Epithelial cell of proximal tubule (primary cell): ENCODE results near the gene SMIM27. TPM values are rescaled to one million over a fixed set of nuclear protein-coding genes. Genes with fewer than 3 reads are reported as not detected.
"Not testable (repeated sequence)": the region's sequence is repeated elsewhere in the genome, so short reads cannot be mapped to it uniquely, and the experiment has no call there.

ENCODE experiments used
- DNase-seq: peaks from one replicate; pipeline ENCODE4 v3.0.0-alpha.2; 2011; ENCODE audit warnings: low read depth
- H3K4me3 ChIP-seq: 2 replicates; pipeline ENCODE4 v1.5.1; 2011; ENCODE audit warnings: low read depth, mild to moderate bottlenecking, low read length
- CTCF ChIP-seq: conservative IDR thresholded peaks from 2 replicates; pipeline ENCODE4 v1.5.1; 2012; ENCODE audit warnings: low read depth, mild to moderate bottlenecking, low read length
- total RNA-seq: library from RNA; depleted of rRNA; stranded (reverse); fragments of >200 nt; gene quantifications from 2 replicates; pipeline ENCODE4 v1.2.3, GENCODE V29; 2015

Gene SMIM27
- total RNA-seq, 1 donor from 2014 or later = 8.7 TPM

GRCh38 chr9:32596096-32596865 lies 44.2 kb downstream of the SMIM27 start:
- no peak for DNase-seq
- no peak for TF ChIP-seq CTCF
- no peak overlapping the region for H3K4me3 ChIP-seq

GRCh38 chr9:32596936-32597335 lies 44.8 kb downstream of the SMIM27 start:
- H3K4me3 ChIP-seq = no peak overlapping the region
- DNase-seq = no peak
- TF ChIP-seq CTCF = no peak

- H3K4me3 ChIP-seq, DNase-seq: not testable (repeated sequence)
Observed at GRCh38 chr9:32599021-32599420, 46.9 kb downstream of the SMIM27 start.

Other genes starting within 250 kb of the SMIM27 start
- 41.2 and 66.8 TPM in 2 replicates for gene ACO1, start 167.7 kb upstream of the SMIM27 start, total RNA-seq
- 10.9 and 18.7 TPM in 2 replicates for gene RIGI, start 26.1 kb upstream of the SMIM27 start, total RNA-seq
- gene TOPORS, start 259 bp downstream of the SMIM27 start, total RNA-seq = 14.3 and 18.5 TPM in 2 replicates
- 80.8 and 83.2 TPM in 2 replicates for gene NDUFB6, start 20.8 kb downstream of the SMIM27 start, total RNA-seq
- under 0.01 TPM in 1 of 2 replicates, not detected in the other for gene TAF1L, start 83.3 kb downstream of the SMIM27 start, total RNA-seq
- gene TMEM215, start 231.2 kb downstream of the SMIM27 start, total RNA-seq = not detected in 2 replicates